GM21825 (cell line): Measurements from ENCODE around the gene MUTYH.
A peak's percentile ranks its signal among the peaks of the same experiment; 100 is the strongest.
"Not testable (repeated sequence)": the region's sequence is repeated elsewhere in the genome, so short reads cannot be mapped to it uniquely, and the experiment has no call there.

Source experiments
- ATAC-seq: cut with Tn5 transposase; IDR thresholded peaks from one replicate; pipeline ENCODE4 v1.9.1; 2021; ENCODE audit warnings: mild to moderate bottlenecking, moderate library complexity; ENCODE audit not compliant: unreplicated experiment

The MUTYH gene

GRCh38 chr1:45325851-45326506, 14.3 kb downstream of the MUTYH start:
- ATAC-seq = no peak

GRCh38 chr1:45322486-45323040, 17.7 kb downstream of the MUTYH start:
- ATAC-seq = no peak

GRCh38 chr1:45321444-45321843, 18.8 kb downstream of the MUTYH start:
- ATAC-seq = no peak

- no peak for ATAC-seq
Observed at GRCh38 chr1:45319761-45320160, 20.5 kb downstream of the MUTYH start.

- no peak for ATAC-seq
Observed at GRCh38 chr1:45317166-45317565, 23.1 kb downstream of the MUTYH start.

- ATAC-seq = no peak
Observed at GRCh38 chr1:45314266-45314665, 26.0 kb downstream of the MUTYH start.

- ATAC-seq = no peak
Observed at GRCh38 chr1:45306905-45307304, 33.3 kb downstream of the MUTYH start.

- no peak for ATAC-seq
Observed at GRCh38 chr1:45306319-45306718, 33.9 kb downstream of the MUTYH start.

GRCh38 chr1:45305231-45305630, 35.0 kb downstream of the MUTYH start:
- ATAC-seq = no peak

GRCh38 chr1:45304311-45305081, 35.7 kb downstream of the MUTYH start:
- peak; percentile 17 for ATAC-seq

- peak; percentile 67 for ATAC-seq
Observed at GRCh38 chr1:45303520-45304310, 36.5 kb downstream of the MUTYH start.

GRCh38 chr1:45302505-45303150, 37.6 kb downstream of the MUTYH start:
- no peak for ATAC-seq

GRCh38 chr1:45300669-45300997, 39.6 kb downstream of the MUTYH start:
- no peak for ATAC-seq

GRCh38 chr1:45299981-45300668, 40.1 kb downstream of the MUTYH start:
- no peak for ATAC-seq

- no peak for ATAC-seq
Observed at GRCh38 chr1:45299296-45299695, 40.9 kb downstream of the MUTYH start.

GRCh38 chr1:45297666-45298356, 42.4 kb downstream of the MUTYH start:
- ATAC-seq = no peak

- no peak for ATAC-seq
Observed at GRCh38 chr1:45291716-45292115, 48.5 kb downstream of the MUTYH start.

GRCh38 chr1:45291002-45291401, 49.2 kb downstream of the MUTYH start:
- not testable (repeated sequence) for ATAC-seq

- ATAC-seq = not testable (repeated sequence)
Observed at GRCh38 chr1:45286521-45286920, 53.7 kb downstream of the MUTYH start.

- not testable (repeated sequence) for ATAC-seq
Observed at GRCh38 chr1:45284858-45285257, 55.4 kb downstream of the MUTYH start.
